ENCODE results near the gene STUB1.

The STUB1 gene

DNA sequence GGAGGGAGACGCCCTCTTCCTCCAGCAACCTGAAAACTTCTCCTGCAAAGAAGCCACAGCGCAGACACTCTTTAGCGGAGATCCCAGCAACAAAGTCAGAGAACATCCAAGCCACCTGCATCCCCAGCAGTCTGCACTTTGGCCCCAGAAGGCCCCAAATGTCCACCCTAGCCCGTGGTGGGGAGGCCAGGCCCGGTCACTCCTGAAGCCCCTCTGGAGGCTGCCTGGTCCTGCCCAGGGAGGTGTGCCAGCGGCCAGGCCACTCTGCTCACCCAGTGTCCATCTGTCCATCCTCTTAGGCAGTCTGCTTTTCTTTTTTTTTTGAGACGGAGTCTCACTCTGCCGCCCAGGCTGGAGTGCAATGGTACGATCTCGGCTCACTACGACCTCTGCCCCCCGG is 52.1 kb downstream of the STUB1 start:
- H3K9ac ChIP-seq: no peak overlapping the region
- H3K36me3 ChIP-seq (ENCODE audit: control insufficient read depth, insufficient read depth, low read length): no peaks in the 10 kb centered on the region
- H3K27me3 ChIP-seq (ENCODE audit: control insufficient read depth, insufficient read depth, low read length): no peaks in the 10 kb centered on the region
- no peak overlapping the region for H3K4me2 ChIP-seq (ENCODE audit: low read length)
- H3K79me2 ChIP-seq: no peaks in the 10 kb centered on the region
- TF ChIP-seq, protein P1, sequence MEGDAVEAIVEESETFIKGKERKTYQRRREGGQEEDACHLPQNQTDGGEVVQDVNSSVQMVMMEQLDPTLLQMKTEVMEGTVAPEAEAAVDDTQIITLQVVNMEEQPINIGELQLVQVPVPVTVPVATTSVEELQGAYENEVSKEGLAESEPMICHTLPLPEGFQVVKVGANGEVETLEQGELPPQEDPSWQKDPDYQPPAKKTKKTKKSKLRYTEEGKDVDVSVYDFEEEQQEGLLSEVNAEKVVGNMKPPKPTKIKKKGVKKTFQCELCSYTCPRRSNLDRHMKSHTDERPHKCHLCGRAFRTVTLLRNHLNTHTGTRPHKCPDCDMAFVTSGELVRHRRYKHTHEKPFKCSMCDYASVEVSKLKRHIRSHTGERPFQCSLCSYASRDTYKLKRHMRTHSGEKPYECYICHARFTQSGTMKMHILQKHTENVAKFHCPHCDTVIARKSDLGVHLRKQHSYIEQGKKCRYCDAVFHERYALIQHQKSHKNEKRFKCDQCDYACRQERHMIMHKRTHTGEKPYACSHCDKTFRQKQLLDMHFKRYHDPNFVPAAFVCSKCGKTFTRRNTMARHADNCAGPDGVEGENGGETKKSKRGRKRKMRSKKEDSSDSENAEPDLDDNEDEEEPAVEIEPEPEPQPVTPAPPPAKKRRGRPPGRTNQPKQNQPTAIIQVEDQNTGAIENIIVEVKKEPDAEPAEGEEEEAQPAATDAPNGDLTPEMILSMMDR (IDR thresholded peaks at IDR 0.05): no peak
- no peak overlapping the region for H3K4me3 ChIP-seq (ENCODE audit: low read depth, low read length)
- H3K27ac ChIP-seq: no peak overlapping the region
- H2AFZ ChIP-seq: no peak overlapping the region
- H3K4me1 ChIP-seq: peaks cover 3% of the 10 kb centered on the region
- no peaks in the 10 kb centered on the region for H3K9me3 ChIP-seq (ENCODE audit: control insufficient read depth, low read length)
